ENCODE results near the gene SEZ6.

The SEZ6 gene

GRCh38 chr17:29041091-29041490 is 35.3 kb upstream of the SEZ6 start:
- Mint-ChIP-seq H3K27me3 (peaks cover 6% of the 10 kb centered on the region), H3K27ac (no peak overlapping the region), H3K4me3 (no peak overlapping the region), H3K4me1 (no peaks in the 10 kb centered on the region), H3K36me3 (no peaks in the 10 kb centered on the region), H3K9me3 (no peaks in the 10 kb centered on the region)

- H3K4me3 Mint-ChIP-seq = no peak overlapping the region
- no peaks in the 10 kb centered on the region for H3K4me1 Mint-ChIP-seq
- peaks cover 10% of the 10 kb centered on the region for H3K27me3 Mint-ChIP-seq
- H3K36me3 Mint-ChIP-seq = peaks cover 2% of the 10 kb centered on the region
- peaks cover 4% of the 10 kb centered on the region for H3K9me3 Mint-ChIP-seq
- H3K27ac Mint-ChIP-seq = no peak overlapping the region
These were observed 34.1 kb upstream of the SEZ6 start for GRCh38 chr17:29039764-29040598.

- no peak overlapping the region for H3K27ac Mint-ChIP-seq
- peaks cover 17% of the 10 kb centered on the region for H3K27me3 Mint-ChIP-seq
- H3K36me3 Mint-ChIP-seq = peaks cover 2% of the 10 kb centered on the region
- no peak overlapping the region for H3K4me3 Mint-ChIP-seq
- H3K4me1 Mint-ChIP-seq = no peaks in the 10 kb centered on the region
- H3K9me3 Mint-ChIP-seq = peaks cover 4% of the 10 kb centered on the region
These were observed 32.4 kb upstream of the SEZ6 start for GRCh38 chr17:29038085-29038795.

GRCh38 chr17:29037739-29038084 is 31.9 kb upstream of the SEZ6 start:
- H3K4me1 Mint-ChIP-seq = no peaks in the 10 kb centered on the region
- no peak overlapping the region for H3K27ac Mint-ChIP-seq

GRCh38 chr17:29036584-29036983 is 30.8 kb upstream of the SEZ6 start:
- Mint-ChIP-seq H3K36me3 (peaks cover 3% of the 10 kb centered on the region), H3K27me3 (peaks cover 29% of the 10 kb centered on the region), H3K27ac (no peak overlapping the region), H3K4me3 (no peak overlapping the region), H3K4me1 (no peaks in the 10 kb centered on the region), H3K9me3 (peaks cover 4% of the 10 kb centered on the region)

More at GRCh38 chr17:29037739-29038084, 31.9 kb upstream of the SEZ6 start:
- Mint-ChIP-seq H3K36me3 (peaks cover 2% of the 10 kb centered on the region), H3K27me3 (peaks cover 19% of the 10 kb centered on the region), H3K4me3 (no peak overlapping the region), H3K9me3 (peaks cover 4% of the 10 kb centered on the region)

GRCh38 chr17:29034510-29034909 is 28.7 kb upstream of the SEZ6 start:
- peaks cover 34% of the 10 kb centered on the region for H3K27me3 Mint-ChIP-seq

GRCh38 chr17:29032857-29033197 is 27.0 kb upstream of the SEZ6 start:
- Mint-ChIP-seq H3K36me3 (peaks cover 3% of the 10 kb centered on the region), H3K9me3 (peaks cover 4% of the 10 kb centered on the region), H3K27ac (no peak overlapping the region), H3K27me3 (peaks cover 32% of the 10 kb centered on the region), H3K4me1 (no peaks in the 10 kb centered on the region), H3K4me3 (no peak overlapping the region)

More at GRCh38 chr17:29034510-29034909, 28.7 kb upstream of the SEZ6 start:
- H3K4me1 Mint-ChIP-seq = no peaks in the 10 kb centered on the region
- H3K4me3 Mint-ChIP-seq = no peak overlapping the region
- H3K36me3 Mint-ChIP-seq = peaks cover 3% of the 10 kb centered on the region
- H3K27ac Mint-ChIP-seq = no peak overlapping the region
- peaks cover 4% of the 10 kb centered on the region for H3K9me3 Mint-ChIP-seq

GRCh38 chr17:29032013-29032856 is 26.4 kb upstream of the SEZ6 start:
- peaks cover 33% of the 10 kb centered on the region for H3K27me3 Mint-ChIP-seq
- no peak overlapping the region for H3K27ac Mint-ChIP-seq
- peaks cover 3% of the 10 kb centered on the region for H3K36me3 Mint-ChIP-seq
- no peaks in the 10 kb centered on the region for H3K4me1 Mint-ChIP-seq
- H3K9me3 Mint-ChIP-seq = peaks cover 4% of the 10 kb centered on the region
- H3K4me3 Mint-ChIP-seq = no peak overlapping the region

- peaks cover 32% of the 10 kb centered on the region for H3K27me3 Mint-ChIP-seq
These were observed 25.7 kb upstream of the SEZ6 start for GRCh38 chr17:29031488-29031887.

GRCh38 chr17:29024316-29024952 is 18.6 kb upstream of the SEZ6 start:
- Mint-ChIP-seq H3K36me3 (no peaks in the 10 kb centered on the region), H3K9me3 (no peaks in the 10 kb centered on the region), H3K4me1 (peaks cover 1% of the 10 kb centered on the region), H3K4me3 (no peak overlapping the region), H3K27ac (no peak overlapping the region), H3K27me3 (peaks cover 26% of the 10 kb centered on the region)

More at GRCh38 chr17:29031488-29031887, 25.7 kb upstream of the SEZ6 start:
- Mint-ChIP-seq H3K36me3 (peaks cover 3% of the 10 kb centered on the region), H3K4me1 (no peaks in the 10 kb centered on the region), H3K27ac (no peak overlapping the region), H3K9me3 (peaks cover 4% of the 10 kb centered on the region), H3K4me3 (no peak overlapping the region)

GRCh38 chr17:29022074-29022473 is 16.2 kb upstream of the SEZ6 start:
- Mint-ChIP-seq H3K4me1 (peaks cover 4% of the 10 kb centered on the region), H3K9me3 (no peaks in the 10 kb centered on the region), H3K27ac (no peak overlapping the region), H3K36me3 (no peaks in the 10 kb centered on the region), H3K27me3 (peaks cover 36% of the 10 kb centered on the region), H3K4me3 (no peak overlapping the region)

- no peak overlapping the region for H3K27ac Mint-ChIP-seq
- H3K36me3 Mint-ChIP-seq = no peaks in the 10 kb centered on the region
- H3K27me3 Mint-ChIP-seq = peaks cover 37% of the 10 kb centered on the region
- no peak overlapping the region for H3K4me3 Mint-ChIP-seq
- no peaks in the 10 kb centered on the region for H3K9me3 Mint-ChIP-seq
- H3K4me1 Mint-ChIP-seq = peaks cover 4% of the 10 kb centered on the region
These were observed 15.4 kb upstream of the SEZ6 start for GRCh38 chr17:29021226-29021625.

- Mint-ChIP-seq H3K36me3 (no peaks in the 10 kb centered on the region), H3K9me3 (no peaks in the 10 kb centered on the region), H3K4me3 (no peak overlapping the region), H3K27ac (no peak overlapping the region), H3K27me3 (peaks cover 35% of the 10 kb centered on the region), H3K4me1 (peaks cover 4% of the 10 kb centered on the region)
These were observed 14.7 kb upstream of the SEZ6 start for GRCh38 chr17:29020576-29020975.

GRCh38 chr17:29019475-29020181 is 13.8 kb upstream of the SEZ6 start:
- Mint-ChIP-seq H3K36me3 (no peaks in the 10 kb centered on the region), H3K4me3 (no peak overlapping the region), H3K9me3 (no peaks in the 10 kb centered on the region), H3K27ac (no peak overlapping the region), H3K27me3 (peaks cover 34% of the 10 kb centered on the region), H3K4me1 (peaks cover 4% of the 10 kb centered on the region)

Data from activated naive CD4-positive, alpha-beta T cell treated with anti-CD3 and anti-CD28 coated beads, Interleukin-2, amount 50 U/mL, for 24 hours (primary cell).